Measurements from ENCODE around the gene PRR22.

GRCh38 chr19:5811117-5811516 is 26.6 kb upstream of the PRR22 start:
- TF ChIP-seq POLR2A (IDR thresholded peaks at IDR 0.05) (no peak), CTCF (IDR thresholded peaks at IDR 0.05) (no peak), POLR2AphosphoS5 (IDR thresholded peaks at IDR 0.05) (no peak)

Measured in suprapubic skin (tissue), 4 donors.